Stimulated activated CD4-positive, alpha-beta T cell treated with anti-CD3 and anti-CD28 coated beads, Interleukin-12 subunit alpha, Interleukin-12 subunit beta, amount 100 ng/mL, for 4 hours (primary cell): ENCODE measurements around the gene TNKS2.
"Not testable (repeated sequence)": the region's sequence is repeated elsewhere in the genome, so short reads cannot be mapped to it uniquely, and the experiment has no call there.

Source experiments
- DNase-seq: peaks from one replicate; pipeline ENCODE4 v3.0.0-alpha.2; 2020

The TNKS2 gene

DNA sequence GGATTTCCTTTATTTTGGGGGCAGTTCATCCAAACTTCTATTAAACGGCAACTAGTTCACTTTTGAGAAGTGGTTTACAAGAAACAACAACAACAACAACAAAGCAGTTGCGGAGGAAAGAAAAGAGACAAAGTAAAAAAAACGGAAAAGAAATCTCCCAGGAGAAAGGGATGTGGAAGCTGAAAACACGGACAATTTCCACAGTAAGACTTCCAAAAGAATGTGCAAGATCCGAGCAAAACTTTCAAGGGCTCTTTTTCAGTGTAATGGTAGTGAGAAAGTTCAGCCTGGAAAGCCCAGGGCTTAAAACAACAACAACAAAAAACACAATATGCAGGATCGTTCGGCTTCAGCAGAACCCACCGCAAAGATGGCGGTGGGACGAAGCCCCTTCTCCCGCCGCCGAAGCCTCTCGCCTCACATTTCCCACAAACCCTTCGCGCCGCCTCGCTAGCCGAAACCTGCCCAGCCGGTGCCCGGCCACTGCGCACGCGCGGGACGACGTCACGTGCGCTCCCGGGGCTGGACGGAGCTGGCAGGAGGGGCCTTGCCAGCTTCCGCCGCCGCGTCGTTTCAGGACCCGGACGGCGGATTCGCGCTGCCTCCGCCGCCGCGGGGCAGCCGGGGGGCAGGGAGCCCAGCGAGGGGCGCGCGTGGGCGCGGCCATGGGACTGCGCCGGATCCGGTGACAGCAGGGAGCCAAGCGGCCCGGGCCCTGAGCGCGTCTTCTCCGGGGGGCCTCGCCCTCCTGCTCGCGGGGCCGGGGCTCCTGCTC lies at the start of gene TNKS2:
TNKS2 (plus strand) TSS at position 553 of the 775 bp plus-strand sequence. CDS start 265 bp downstream, outside the sequence.
- peak; percentile 91 for DNase-seq

DNA sequence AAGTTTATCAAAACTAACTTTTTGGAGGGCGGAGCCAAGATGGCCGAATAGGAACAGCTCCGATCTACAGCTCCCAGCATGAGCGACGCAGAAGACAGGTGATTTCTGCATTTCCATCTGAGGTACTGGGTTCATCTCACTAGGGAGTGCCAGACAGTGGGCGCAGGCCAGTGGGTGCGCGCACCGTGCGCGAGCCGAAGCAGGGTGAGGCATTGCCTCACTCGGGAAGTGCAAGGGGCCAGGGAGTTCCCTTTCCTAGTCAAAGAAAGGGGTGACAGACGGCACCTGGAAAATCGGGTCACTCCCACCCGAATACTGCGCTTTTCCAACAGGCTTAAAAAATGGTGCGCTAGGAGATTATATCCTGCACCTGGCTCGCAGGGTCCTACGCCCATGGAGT lies 48.6 kb upstream of the TNKS2 start:
- not testable (repeated sequence) for DNase-seq

- DNase-seq: no peak
Measured at GRCh38 chr10:91756286-91756685, 41.9 kb upstream of the TNKS2 start.

GRCh38 chr10:91758303-91759146 lies 39.7 kb upstream of the TNKS2 start:
- DNase-seq: no peak

GRCh38 chr10:91759581-91759986 lies 38.6 kb upstream of the TNKS2 start:
- DNase-seq: no peak

- DNase-seq: no peak
Measured at GRCh38 chr10:91761721-91762120, 36.5 kb upstream of the TNKS2 start.

- no peak for DNase-seq
Measured at GRCh38 chr10:91762878-91763277, 35.3 kb upstream of the TNKS2 start.

- DNase-seq: no peak
Measured at GRCh38 chr10:91766676-91767075, 31.6 kb upstream of the TNKS2 start.

DNA sequence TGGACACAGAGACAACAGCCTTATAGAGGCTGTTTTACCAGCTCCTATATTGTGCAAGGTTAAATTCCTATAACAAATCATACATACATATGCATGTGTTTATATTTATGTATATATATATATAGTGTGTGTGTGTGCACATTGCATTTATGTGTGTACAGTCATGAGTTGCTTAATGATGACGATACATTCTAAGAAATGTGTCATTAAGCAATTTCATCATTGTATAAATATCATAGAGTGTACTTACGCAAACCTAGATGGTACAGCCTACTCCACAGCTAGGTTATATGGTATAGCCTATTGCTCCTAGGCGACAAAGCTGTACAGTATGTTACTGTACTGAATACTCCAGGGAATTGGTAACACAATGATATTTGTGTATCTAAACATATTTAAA lies 30.1 kb upstream of the TNKS2 start:
- DNase-seq: no peak

DNA sequence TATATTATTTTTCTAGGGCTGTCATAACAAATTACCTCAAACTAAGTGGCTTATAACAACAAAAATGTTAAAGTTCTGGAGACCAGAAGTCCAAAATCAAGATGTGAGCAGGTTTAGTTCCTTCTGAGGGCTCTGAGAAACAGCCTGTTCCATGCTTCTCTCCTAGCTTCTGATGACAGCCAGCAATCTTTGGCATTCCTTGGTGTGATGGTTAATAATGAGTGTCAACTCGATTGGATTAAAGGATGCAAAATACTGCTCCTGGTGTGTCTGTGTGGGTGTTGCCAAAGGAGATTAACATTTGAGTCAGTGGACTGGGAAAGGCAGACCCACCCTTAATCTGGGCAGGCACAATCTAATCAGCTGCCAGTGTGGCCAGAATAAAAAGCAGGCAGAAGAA lies 26.3 kb upstream of the TNKS2 start:
- no peak for DNase-seq

GRCh38 chr10:91772461-91772860 lies 25.8 kb upstream of the TNKS2 start:
- no peak for DNase-seq

DNA sequence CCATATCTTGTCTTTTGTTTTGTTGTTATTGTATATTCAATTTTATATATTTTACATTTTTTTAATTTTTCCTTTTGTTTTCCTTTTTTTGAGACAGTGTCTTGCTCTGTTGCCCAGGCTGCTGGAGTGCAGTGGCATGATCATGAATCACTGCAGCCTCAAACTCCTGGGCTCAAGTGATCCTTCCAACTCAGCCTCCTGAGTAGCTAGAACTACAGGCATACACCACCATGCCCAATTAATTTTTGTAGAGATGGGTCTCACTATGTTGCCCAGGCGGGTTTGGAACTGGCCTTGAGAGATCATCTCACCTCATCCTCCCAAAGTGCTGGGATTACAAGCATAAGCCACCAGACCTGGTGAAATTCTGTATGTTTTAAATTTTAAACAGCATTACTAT lies 25.4 kb upstream of the TNKS2 start:
- DNase-seq: no peak

DNA sequence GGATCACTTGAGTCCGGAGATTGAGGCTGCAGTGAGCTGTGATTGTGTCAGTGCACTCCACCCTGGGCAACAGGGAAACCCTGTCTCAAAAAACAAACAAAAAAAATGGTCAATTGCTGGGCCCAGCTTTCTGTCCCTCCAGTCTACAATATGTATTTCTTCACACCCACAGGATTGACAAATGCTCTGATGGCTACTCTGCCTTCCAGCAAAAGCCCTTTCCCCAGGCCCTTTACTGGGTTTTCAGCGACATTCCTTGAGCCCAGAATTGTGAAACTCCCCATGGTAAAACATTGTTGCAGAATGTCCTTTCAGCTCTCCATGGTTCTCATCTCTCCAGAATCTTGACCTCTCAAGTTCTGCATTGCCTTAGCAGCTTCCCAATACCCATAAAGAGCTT lies 23.7 kb upstream of the TNKS2 start:
- DNase-seq: no peak

GRCh38 chr10:91775731-91776130 lies 22.5 kb upstream of the TNKS2 start:
- DNase-seq: no peak

- DNase-seq: no peak
Measured at GRCh38 chr10:91776266-91776665, 22.0 kb upstream of the TNKS2 start.

DNA sequence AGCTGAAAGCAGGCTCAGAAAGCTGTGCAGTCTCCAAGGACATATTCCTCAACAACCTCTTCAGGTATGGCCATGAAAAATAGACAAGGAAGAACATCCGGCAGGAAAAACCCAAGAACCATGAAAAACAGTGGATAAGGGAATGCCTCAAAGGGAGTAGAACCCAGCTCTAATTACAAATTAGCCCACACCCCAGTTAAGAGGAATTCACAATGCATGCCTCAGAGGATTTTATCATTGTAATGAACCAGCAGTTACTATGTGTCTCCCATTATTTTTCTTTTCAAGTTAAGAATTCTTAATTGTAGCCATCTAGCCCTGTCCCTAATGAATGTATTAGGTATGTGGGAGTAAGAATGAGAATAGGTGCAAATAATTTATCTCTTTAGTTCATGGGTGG lies 19.7 kb upstream of the TNKS2 start:
- DNase-seq: no peak

- DNase-seq: no peak
Measured at GRCh38 chr10:91779011-91779605, 19.1 kb upstream of the TNKS2 start.

- DNase-seq: no peak
Measured at GRCh38 chr10:91782539-91782938, 15.7 kb upstream of the TNKS2 start.

DNA sequence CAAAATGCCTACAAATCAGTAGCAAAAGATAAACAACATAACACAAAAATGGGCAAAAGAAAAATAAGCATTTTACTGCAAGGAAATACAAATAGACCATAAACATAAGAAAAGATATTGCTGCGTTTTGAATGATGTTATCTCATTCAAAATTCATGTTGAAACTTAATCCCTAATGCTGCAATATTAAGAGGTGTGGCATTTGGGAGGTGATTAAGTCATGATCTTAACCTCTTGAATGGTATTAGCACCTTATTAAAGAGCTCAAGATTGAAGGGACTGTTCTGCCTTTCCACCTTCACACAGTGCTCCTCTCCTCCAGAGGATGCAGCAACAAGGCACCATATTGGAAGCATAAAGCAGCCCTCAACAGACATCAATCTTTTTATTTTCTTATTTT lies 12.4 kb upstream of the TNKS2 start:
- no peak for DNase-seq

- no peak for DNase-seq
Measured at GRCh38 chr10:91787258-91787657, 11.0 kb upstream of the TNKS2 start.

DNA sequence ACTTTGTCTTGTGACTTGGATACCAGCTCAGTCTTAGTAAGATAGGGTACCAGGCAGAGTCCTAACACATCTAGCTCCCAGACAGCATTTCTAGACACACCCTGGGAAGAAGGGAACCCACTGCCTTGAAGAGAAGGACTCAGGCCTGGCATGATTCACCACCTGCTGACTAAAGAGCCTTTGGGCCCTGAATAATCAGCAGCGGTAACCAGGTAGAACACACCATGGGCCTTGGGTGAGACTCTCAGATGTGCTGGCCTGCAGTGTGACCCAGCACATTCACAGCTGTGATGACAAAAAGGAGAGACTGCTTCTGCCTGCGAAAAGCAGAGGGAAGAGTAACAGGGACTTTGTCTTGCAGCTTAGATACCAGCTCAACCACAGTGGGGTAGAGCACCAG lies 10.4 kb upstream of the TNKS2 start:
- no peak for DNase-seq

DNA sequence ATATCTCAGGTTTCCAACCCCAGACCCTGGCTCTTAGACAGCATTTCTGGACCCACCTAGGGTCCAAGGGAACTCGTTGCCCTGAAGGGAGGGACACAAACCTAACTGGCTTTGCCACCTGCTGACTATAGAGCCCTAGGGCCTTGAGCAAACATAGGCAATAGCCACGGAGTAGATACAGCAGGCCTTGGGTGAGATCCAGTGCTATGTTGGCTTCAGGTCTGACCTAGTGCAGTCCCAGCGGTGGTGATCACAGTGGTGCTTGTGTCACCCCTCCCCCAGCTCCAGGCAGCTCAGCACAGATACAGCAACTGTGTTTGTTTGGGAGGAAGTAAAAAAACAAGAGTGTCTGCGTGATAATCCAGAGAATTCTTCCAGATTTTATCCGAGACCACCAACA lies 9.7 kb upstream of the TNKS2 start:
- DNase-seq: no peak

DNA sequence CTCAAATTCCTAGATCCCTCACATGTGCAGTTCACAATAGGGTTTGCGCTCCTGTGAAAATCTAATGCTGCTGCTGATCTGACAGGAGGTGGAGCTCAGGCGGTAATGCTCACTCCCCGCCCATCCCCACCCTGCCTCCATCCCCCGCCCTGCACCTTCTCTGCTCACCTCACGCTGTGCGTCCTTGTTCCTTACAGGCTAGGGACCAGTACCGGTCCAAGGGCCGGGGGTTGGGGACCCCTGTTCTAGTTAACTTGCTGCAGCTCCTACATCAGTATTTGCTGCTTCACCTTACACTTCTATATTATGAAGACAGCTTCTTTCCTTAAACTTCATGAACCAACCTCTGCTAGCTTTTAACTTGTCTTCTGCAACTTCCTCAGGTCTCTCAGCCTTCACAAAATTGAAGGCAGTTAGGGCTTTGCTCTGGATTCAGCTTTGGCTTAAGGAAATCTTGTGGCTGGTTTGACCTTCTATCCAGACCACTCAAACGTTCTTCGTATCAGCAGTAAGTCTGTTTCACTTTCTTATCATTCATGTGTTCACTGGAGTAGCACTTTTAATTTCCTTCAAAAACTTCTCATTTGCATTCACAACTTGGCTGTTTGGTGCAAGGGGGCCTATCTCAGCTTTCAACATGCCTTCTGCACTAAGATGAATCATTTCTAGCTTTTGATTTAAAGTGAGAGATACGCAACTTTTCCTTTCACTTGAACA lies 1.7 kb upstream of the TNKS2 start:
- DNase-seq: peak; percentile 34
